DMS79 (cell line): ENCODE results near the gene TTLL7.

Experiments
- DNase-seq: peaks from one replicate; lab custom pipeline; 2025; lab: John Stamatoyannopoulos, UW

TTLL7 gene

DNA sequence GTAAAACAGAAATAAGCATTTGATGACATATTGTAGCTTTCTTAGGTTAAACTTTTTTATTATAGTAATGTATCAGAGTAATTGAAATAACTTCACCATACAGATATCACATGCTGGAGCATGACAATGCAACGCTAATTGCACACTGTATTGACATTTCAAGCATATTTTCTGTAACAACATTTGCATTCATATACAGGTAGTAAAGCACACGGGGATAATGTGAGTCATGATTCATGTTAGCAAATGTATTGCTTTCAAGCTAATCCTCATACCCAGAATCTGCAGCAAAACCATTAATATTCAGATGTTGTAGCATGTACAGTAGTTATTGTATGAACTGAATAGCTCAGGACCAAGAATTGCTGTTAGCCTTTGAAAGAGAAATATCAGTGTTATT is 133.9 kb downstream of the TTLL7 start:
- DNase-seq, result no peak

DNA sequence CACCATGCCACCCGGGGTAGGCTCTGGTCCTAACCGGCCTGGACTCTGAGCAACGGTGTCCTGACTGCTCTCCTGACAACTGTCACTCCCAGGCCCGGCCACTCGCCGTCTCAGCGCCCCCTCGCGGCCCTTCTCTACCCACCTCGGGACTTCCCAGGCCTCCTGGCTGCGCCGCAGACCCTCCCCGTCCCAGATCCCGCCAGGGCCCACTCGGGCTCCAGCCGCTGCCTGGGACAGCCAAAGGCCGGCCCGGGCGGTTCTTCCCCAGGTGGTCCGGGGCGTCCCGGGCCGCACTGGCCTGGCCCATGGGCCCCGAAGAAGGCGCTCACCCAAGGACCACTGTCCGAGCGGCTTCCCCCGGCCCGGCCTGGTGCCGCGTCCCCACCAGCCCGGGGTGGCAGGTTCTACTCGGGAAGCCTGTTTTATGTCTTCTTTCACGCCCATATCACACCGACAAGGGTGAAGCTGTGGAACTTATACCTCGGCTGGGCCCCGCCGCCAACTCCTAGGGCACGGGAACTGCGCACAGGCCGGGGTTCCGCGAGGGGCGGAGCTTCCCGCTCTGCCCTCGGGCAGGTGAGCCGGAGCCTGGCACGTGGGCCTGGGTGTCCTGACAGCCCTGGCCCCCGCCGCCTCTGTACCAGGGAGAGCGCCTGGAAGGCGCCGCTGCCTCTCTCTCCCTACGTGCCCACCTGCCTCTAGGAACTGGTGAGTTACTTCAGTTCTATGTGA is 138.3 kb downstream of the TTLL7 start:
- DNase-seq, result no peak

DNA sequence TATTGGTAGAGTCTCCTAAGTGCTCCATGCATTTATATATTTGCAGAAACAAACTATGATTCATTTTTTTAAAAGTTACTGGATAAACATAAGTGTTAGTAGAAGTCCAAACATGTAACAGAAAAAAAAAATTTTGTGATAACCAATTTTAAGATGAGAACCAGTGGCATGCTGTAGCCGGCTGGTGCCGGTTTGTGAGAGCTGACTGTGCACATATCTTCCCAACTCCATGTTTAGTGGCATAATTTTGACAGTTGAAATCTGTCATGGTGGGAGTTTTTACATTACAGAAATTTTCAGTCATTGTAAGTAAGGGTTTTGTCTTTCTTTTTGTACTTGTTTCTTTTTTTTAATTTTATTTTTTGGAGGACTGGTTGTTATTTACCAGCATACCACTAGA is 141.2 kb downstream of the TTLL7 start:
- DNase-seq, result no peak

DNA sequence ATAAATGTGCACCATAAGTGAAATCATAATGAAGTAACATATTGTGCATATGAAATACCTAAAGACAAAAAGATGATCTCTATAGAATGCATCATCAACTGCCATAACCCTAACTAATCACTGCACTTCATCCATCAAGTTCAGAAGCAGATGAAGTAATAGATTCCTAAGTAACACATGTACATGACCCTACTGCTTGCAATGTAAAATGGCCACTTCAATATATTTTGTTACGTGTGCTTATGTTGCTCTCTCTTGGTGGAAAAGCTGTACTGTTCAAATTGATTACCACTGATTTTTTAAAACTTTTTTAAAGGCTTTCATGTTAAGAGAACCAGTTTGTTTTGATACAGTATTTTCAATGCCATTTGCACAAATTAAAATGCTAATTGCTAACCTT is 141.8 kb downstream of the TTLL7 start:
- DNase-seq, result no peak

DNA sequence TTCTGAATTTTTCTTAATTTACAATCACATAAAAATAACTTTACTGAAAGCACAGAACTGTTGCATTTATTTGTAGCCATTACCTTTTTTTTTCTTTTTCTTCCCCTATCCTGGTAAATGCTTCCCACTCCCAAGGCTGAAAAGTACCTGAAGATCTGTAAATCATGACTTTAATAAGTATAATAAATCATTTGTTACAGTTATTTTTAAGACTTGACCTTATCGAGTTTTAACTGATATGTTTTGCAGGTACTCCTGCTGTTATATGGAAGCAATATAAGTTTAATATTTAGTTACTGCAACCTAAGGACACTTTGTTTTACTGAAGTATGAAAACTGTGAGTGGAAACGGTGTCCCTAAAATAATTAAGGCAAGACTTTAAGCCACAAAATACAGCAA is 142.6 kb downstream of the TTLL7 start:
- no peak for DNase-seq

DNA sequence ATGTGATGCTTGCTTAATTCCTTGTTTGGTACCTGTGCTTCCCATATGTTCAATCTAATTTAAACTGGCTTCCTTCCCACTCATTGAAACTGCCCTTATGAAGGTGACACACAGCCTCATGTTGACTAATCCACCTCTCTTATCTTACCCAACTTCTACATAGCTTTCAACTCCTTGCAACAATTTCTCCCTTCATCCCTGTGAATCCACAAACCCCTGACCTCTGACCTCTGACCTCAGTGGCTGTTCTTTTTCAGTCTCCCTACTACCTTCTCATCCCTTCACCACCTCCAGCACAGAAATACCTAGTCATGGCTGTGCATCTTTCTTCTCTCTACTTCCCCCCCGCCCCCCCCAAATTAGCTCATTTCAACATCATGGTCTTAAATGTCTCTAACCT is 144.5 kb downstream of the TTLL7 start:
- DNase-seq, result no peak

DNA sequence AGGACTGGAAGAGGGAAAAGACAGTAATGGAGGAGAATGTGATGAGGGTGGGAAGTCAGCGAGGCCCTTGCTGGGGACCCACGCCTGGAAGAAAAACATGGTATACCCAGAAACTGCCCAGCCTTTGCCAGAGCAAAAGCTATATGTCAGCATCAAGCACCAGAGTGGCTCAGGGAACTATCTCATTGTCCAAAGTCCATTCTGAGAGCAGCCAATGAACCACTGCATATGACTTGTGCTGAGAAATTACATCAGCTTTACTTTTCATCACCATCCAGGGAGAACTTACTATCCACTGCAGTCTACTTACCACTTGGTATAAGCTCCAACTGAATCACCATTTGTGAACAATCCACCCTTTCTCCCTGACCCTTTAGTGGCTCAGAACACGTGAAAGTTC is 148.1 kb downstream of the TTLL7 start:
- no peak for DNase-seq

DNA sequence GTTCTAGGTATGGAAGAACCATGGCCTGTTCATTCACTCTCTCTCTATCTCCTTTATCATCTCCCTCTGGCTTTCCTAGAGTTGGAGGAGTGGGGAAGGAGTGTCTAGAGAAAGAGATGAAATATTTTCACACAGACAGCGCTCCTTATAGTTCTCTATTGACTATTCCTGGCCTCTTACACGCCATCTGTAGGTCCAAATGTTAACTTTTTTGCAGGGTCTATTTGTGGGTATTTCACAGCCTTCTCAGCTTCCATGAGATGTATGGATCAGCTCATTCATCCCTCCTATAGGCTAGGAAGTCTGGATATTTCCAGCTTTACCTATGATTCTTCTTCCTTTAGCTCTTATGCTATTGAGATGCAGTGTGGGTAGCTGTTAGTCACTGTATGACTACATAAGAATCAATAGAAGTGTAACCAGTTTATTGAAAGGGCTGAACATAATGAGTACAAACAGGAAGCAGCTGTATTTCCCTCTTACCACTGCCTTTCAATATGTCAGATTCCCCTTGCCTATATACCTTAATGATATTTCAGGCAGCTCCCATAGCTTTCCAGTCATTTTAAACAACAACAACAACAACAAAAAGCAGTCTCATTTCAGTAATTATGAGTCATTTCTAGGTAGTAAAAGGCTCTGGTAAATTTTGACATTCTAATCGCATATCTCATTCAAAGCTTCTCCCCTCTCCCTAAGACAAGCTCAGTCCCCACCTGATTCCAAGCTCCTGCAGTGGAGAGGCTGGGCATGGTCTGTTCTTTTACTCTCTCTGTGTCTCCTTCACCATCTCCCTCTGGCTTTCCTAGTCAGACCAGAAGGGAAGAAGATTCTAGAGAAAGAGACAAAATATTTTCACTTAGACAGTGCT is 149.5 kb downstream of the TTLL7 start:
- no peak for DNase-seq

DNA sequence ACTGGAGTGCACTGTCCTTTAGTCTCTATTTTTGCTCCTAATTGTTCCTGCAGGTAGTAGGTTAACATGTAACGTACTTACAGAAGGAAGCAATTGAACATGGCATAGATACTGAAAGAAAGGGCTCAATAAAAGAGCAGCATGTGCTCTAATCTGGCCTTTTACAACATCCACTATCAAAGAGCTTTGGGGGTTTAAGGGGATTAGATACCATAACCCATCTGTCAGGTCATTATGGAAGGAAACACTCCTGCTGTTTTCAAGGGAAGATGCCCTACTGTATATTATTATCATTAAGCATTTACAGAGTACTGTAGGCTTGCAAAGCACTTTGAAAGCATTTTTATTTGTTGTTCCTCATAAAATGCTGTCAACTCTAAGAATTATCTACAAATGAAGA is 152.8 kb downstream of the TTLL7 start:
- DNase-seq, result no peak

DNA sequence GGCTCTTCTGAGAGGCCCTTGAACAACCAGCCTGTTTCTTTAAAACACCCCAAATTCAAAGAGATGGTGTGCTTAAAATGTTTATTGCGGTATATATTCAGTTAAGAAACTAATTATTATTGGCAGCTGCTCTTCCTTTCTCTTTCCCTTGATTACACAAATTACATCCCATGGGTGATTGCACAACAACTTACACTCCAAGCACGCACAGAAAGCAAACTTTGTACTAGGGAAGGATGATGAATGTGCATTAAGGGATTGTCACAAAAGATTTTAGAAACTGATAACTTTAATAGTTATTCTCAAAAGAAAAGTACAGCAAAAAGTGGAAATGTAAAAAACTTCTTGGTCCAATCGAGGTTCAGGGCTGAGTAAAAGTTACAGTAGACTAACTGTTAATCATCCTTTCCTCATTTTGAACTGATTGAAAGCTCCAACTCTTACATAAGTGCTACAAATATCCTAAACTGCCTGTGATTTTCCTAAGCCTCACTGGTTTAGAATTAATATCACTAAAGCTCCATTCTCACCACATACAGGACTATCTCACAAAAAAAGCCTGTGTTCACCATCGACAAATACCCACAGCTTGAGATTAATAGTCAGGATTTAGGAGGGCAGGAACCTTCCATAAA is 153.4 kb downstream of the TTLL7 start:
- no peak for DNase-seq

DNA sequence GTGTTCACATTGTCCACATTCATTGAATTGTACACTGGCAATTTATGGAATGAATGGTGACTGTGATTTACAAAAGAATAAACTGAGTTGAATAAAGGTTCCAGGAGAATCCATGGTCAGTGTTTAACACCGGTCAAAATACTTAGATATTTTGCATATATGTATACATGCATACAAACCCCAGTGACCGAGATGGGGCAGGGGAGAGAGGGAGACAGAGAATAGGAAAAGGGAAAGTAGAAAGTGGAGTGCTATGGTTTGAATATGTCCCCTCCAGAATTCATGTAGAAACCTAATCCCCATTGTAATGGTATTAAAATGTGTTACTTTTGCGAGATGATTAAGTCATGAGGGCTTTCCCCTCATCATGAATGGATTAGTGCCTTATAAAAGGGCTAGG is 154.4 kb downstream of the TTLL7 start:
- DNase-seq, result no peak

DNA sequence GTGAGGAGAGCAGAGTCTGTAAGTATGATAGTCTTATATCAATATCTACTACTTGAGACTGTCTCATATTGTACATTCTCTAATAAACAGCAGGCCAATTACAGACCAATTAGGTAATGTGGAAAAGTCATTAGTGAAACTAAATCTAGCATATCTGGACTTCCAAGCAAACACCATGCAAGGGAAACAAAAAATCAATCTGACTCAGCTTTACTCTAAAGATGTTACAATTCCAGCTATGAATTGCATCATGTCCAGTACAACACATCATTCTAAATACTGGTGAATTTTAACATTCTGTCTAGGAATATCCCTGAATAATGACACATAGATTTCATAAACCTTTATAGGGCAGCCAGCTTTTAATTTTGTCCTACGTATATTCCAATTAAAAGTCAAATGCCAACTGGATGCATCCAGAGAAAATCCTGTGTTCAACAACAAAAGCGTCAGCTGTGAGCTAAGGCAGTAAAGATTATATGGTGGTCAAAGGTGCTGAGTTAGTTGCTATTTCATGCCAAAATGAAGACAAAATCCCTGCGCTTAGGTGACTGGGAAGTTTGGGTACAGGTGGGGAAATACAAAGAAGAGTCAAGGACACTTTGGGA is 159.3 kb downstream of the TTLL7 start:
- DNase-seq, result no peak

DNA sequence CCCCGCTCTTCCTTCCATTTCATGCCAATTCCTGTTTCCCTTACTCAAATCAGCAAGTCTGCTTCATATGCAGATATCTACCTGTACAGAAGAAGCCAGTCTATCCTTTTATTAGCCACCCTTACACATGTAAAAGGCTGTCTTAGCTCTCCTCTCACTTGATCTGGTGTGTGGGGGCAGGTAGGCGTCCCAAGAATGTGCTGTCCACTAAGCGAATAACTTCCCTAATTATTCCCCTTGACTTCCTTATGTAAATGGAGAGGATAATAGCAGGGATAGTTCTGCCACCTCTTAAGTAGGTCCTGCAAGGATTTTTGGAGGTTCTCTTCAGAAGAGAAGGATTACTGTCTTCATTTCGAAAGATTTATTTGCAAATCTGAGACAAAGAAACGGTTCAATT is 160.4 kb downstream of the TTLL7 start:
- no peak for DNase-seq

DNA sequence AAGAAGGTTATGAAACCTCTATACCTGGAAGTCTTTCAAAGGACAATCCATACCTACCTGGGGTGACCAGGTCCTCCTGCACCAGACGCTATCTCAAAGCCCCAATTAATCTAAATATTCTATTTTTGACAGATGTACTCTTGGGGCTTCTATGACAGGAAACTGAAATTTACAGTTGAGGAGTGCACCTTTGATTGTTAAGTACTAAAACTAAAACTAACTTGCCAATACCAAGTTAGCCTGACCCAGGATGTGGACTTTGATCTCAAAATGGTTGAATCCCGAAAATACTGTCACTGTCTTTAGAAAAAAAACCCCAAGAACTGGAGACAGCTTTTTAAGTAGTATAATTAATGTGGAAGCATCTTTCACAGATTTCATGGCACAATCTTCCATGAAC is 162.4 kb downstream of the TTLL7 start:
- DNase-seq, result no peak

DNA sequence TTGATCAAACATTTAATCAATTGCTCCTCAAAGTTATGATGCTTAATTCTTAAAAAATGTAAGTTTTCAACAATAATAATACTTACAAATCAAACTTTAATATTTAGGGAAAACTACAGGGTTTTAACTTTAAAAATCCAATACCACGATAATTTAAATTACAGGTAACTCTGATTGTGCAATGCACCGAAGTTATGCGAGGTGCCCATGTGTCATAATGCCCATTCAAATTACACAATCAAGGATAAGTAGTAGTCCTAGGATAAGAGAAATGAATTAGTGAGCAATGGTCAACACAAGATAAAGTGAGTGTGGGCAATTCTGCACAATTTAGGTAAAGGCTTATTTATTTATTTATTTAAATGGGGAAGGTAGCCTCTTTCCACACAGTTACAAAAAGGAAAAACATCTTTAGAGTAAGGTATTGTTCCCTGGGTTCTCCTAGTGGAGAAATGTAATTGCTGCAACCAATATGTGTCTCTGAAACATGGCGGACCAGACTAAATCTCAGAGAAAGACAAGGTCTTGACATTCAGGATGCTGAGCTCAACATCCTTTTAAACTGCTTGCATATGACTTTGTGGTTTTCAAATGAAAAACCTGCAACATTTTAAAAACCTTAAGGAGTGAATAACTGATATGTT is 164.2 kb downstream of the TTLL7 start:
- no peak for DNase-seq

DNA sequence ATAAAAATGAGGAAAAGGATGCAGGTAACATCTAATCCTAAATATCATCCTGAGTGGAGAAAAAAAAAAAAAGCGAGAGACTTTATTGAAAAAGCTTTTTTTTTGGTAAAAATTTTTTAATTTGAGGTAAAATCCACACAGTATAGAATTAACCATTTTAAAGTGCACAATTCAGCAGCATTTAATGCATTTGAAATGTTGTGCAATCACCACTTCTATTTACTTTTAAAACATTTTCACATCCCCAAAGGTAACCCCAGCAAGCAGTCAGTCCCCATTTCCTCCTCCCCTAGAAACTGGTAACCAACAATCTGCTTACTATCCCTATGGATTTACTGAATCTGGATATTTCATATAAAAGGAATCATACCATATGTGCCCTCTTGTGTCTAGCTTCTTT is 166.7 kb downstream of the TTLL7 start:
- no peak for DNase-seq

DNA sequence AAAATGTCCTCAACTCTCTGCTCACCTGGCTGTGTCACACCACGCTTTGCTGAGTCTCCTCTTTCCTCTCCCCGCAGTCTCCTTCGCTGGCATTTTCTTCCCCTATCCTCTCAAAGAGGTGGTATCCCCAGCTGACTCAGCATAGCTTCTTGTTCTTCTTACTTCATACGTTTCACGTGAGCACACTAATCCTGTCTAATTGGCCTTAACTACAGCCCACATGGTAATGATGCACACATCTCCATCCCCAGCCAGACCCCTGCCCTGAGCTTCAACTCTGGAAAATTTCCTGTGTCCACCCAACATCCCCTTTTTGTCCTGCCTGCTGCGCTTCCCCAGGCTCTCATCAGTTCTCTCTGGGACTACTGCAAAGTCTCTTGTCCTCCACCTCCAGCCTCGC is 169.8 kb downstream of the TTLL7 start:
- DNase-seq, result no peak

DNA sequence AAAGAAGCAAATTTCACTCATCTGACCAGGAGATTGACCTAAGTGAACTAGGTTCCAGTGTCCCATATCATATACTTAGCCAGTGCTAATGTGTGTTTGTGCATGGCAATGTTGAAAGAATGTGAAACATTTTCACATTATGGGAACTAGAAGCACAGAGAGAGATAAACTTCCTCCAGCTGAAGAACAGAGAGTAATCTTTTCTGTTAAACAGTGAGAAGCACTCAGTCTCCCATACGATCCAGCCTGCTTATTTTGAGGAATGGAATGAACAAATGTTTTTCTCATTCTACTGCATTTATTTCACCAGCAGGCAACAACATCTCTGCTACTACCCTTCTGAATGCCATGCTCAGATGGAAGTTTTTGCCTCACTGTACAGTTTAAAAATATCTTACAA is 170.5 kb downstream of the TTLL7 start:
- DNase-seq, result no peak

DNA sequence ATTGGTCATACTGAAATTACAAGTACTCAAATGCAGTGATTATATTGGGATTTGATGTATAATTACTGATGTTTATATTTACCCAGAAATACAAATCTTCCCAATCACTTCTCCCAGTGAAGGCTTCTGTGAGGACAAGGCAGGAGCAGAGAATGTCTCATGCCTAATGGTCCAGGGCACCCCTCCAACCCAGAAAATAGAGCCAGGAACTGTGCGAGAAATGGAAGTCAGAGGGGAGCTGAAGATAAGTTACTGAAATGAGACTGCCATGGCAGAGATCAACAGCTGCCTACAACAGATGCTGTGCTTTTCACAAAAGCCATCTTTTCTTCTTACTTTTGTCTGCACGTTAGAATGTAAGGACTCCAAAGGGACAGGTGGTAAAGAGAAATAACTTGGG is 171.2 kb downstream of the TTLL7 start:
- DNase-seq, result no peak

DNA sequence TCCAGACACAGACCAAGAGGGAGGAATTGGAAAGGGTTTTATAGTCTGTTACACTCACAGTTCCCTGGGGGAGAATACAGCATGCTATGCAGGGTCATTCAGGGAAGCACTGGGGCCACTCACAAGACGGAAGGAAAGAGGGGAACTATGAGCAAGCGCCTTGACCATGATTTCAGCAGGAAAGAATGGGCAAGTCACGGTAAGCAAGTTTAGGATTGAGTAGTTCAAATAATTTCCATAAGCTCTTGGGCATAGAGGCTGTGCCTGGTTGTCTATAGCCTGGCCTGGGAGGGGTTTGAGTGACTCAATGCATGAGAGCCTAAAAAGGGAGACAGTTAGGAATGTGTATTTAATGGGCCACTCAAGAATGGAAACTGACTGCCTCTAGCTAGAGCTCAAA is 176.7 kb downstream of the TTLL7 start:
- no peak for DNase-seq

DNA sequence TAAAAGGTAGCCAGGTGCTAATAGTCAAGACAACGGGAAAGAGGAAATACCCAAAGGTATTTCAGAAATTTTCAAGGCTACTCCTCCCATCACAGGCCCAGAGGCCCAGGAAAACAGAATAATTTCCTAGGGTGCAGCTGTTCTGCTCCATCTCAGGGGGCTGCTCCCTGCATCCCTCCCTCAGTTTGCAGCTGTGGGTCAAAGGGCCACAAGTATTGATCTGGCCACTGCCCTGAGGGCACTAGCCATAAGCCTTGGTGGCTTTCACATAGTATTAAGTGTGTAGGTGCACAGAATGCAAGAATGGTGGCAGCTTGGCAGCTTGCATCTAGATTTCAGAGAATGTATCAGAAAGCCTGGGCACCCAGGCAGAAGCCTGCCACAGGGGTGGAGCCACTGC is 179.5 kb downstream of the TTLL7 start:
- DNase-seq, result no peak

DNA sequence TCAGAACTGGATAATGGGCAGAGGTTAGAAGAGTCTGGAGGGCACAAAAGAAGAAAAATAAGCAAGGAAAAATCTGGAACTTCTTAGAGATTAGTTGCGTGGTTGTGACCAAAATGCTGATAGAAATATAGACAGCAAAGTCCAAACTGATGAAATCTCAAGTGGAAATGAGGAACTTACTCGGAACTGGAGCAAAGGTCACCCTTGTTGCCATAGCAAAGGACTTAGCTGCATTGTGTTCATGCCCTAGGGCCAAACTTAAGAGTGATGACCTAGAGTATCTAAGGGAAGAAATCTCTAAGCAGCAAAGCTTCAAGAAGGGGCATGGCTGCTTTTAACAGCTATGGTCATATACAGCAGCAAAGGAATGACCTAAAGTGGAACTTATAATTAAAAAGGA is 180.0 kb downstream of the TTLL7 start:
- DNase-seq, result no peak
